GM19455 (cell line): ENCODE data around the gene INPP5K.
"Not testable (repeated sequence)": the region's sequence is repeated elsewhere in the genome, so short reads cannot be mapped to it uniquely, and the experiment has no call there.

Experiments
- ATAC-seq: cut with Tn5 transposase; IDR thresholded peaks from one replicate; pipeline ENCODE4 v1.9.1; 2021; ENCODE audit not compliant: unreplicated experiment

INPP5K gene

GRCh38 chr17:1548032-1548431 is 31.6 kb upstream of the INPP5K start:
- no peak for ATAC-seq

DNA sequence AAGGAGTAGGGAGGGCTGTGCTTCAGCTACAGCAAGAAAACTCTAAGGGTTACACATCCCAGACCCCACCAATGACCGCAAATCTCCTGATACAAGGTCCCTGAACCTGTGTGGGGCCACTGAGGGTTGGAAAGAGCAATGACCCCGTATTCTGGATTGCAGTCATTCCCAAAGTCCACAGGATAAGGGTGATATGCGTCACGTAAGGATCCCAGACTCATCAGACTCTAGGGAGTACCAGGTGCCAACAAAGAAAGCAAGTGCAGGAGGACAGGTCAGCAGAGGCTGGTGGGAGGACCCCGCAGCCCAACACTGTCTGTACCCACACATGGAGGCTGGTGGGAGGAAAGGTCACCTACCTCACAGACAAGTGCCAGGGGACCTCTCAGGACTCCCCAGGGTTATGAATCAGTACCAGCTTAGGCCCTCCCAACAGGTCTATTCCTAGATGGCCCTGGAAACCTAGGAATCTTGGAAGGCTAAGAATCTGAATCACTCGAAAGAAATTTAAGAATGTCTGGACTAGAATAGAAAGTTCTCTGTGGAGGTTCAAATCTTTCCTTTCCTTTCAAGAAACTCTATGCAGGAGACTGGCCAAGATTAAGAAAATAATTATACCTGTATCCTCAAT is 30.0 kb upstream of the INPP5K start:
- no peak for ATAC-seq

- no peak for ATAC-seq
Observed at GRCh38 chr17:1545618-1546017, 29.2 kb upstream of the INPP5K start.

DNA sequence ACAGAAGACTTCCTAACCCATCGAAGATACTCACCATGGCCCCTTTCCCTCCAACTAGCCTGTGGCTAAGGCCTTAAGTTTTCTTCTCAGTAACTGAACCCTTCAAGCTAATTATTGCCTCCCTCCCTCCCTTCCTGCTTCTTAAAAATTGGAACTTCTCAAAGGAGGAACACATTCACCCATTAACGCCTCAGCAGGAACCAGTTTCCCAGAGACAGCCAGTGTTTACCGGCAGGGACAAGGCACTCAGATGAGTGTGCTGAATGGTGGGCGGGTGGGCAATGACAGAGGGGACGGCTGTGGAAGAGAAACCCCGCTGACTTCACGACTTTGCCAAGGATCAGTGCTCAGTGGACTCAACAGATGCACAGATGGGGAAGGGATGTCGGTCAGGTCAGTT is 25.9 kb upstream of the INPP5K start:
- no peak for ATAC-seq

DNA sequence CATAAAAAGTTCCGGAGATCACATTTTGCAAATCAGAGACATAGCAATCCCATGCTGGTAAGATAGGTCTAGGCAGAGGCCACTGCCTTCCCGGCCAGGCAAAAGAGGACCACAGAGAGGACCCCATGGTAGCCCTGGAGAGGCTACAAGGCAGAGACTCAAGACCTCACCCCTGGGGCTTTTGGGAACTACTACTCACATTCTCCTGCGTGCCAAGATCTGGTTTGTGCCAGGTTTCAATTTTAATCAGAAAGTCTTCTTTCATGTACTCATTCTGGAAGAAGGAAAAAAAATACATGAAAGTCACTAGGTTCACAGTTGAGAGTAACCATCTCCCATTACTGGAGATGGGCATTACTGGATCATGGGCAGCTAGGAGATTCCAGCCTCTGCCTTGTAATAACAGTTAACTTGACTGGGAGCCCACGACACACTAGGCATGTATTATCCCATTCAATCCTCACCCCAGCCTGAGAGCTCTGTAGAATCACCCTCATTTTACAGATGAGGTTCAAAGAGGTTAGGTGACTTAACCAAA is 25.0 kb upstream of the INPP5K start:
- no peak for ATAC-seq

GRCh38 chr17:1539811-1540210 is 23.4 kb upstream of the INPP5K start:
- no peak for ATAC-seq

DNA sequence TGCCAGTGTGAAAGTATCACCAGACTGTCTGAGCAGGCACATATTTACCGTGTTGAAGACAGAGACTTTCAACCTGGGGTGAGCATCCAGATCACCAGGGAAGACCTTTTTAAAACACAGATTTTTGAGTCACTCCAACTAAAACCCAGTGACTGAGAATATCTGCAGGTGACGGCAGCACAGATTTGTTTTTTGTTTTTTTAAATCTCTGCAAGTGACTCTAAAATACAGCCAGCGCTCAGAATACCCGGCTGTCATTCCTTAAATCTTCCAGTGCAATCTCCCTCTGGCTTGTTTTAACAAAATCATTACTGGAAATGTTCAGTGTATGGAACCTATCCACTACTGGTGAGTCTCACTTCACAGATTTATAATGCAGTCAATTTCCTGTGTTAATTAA is 19.3 kb upstream of the INPP5K start:
- no peak for ATAC-seq

DNA sequence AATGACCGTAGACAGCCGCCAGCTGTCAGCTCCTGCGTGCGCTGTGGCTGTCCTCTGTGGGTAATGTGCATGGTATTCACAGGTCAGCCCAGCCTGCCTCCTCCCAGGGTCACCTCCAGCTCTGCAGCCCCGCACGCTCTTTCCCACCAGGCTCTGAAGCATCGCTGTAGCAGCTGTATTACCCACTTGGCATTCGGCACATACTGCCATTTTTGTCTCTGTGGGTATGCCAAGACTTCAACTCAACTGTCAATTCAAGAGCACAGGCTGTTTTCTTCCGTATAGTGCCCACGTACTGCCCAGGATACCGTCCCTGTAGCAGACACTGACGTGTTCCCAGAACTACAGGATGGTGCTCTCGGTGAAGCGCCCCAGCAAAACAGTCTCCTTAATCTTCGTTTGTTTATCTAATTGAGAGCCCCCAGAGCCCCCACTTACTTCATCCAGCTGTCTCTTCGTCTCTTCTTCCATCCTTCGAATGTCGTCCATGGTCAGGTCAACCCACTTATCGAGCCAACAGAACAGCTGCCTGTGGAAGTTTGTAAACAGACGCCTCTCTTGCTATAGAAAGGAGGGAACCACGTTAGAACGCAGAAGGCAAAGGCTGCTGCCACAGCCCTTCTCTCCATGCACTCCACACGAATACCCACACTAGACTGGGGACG is 17.4 kb upstream of the INPP5K start:
- ATAC-seq = no peak

DNA sequence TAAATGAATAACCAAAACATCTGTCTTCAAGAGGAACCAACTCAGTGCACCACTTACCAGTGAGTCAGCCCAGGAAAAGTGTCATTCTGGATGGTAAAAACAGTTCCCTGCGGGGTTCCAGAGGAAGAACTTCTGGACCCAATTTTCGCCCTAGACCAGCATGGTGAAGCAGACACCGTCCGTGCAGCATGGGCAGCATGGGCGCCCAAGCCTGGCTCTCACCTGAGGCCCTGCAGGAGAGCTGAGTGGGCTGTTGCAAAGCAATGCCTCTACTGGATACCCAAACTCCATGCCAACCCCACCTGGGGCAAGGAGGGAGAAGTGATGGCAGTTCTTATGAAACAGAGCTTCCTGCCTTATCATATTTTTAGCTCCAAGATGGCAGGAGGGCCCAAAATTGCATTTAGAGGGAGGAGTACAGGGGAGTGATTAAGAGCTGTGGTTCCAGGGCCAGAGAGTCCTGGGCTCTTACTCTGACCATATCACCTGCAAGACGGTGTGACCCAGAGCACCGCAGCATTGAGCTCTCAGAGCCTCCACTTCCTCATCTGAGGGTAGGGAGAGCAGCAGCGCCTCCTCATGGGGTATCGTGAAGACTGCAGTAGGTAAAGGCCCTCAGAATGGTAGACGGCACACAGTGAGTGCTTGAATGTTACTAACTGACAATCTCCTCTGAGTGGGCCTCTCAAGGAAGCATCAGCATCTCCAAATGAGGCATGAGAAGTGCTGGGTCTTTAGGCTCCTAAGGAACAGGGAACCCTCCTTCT is 16.6 kb upstream of the INPP5K start:
- no peak for ATAC-seq

- ATAC-seq = no peak
Observed at GRCh38 chr17:1529863-1530262, 13.5 kb upstream of the INPP5K start.

GRCh38 chr17:1526876-1527275 is 10.5 kb upstream of the INPP5K start:
- ATAC-seq = not testable (repeated sequence)

DNA sequence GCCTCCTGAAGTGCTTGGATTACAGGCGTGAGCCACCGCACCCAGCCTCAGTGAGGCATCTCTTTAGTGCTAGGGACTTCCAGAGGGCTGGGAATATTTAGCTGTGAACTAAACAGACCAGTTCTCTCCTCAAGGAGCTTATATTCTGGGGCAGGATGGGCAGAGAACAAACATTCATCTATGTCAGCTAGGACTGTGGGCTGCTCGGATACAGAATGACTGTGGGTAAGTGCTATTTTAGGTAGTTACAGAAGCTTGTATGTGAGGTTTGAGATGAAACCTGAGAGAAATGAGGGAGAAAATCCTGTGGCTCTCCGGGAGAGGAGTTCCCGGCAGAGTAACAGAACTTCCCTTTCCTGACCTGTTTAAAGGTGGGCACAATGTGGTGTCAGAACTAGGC is 6.2 kb upstream of the INPP5K start:
- no peak for ATAC-seq

GRCh38 chr17:1521086-1521640 is 4.8 kb upstream of the INPP5K start:
- no peak for ATAC-seq

DNA sequence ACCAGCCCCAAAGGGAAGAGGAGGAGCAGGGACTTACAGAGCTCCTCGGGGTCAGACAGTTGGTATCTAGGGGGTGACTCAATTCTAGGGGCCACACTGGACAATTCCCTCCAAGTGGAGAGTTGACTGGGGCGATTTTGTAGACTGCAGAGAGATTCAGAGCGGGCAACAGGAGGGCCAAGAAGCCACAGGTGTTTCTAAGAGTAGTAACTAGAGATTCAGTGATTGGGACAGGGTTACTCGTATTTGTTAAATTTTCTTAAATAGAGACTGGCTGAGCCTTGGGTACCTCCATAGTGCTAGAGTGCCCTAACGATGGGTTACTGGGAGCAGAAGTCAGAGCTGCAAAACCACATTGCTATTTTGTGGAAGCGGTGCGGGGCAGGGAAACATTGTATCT is 3.3 kb upstream of the INPP5K start:
- ATAC-seq = no peak

DNA sequence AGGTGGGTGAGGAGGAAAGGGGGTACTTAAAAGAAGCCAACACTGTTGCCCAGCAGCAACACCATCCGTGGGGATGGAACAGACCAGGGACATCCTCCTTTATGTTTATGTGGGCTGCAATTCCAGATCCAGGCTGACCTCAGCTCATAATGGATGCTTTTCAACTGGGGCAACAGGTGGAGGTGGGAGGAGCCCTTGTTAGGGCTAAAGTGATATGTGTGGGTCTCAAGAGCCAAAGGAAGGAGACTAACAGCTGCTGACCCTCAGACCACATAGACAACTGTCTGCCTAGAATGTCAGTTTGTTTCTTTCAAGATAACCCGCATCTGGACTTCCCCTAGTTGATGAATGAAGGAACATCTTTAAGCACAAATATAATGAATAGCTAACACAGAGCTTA is 2.0 kb upstream of the INPP5K start:
- no peak for ATAC-seq

- ATAC-seq = no peak
Observed at GRCh38 chr17:1515640-1516387, 598 bp downstream of the INPP5K start.

GRCh38 chr17:1512351-1512750 is 4.1 kb downstream of the INPP5K start:
- no peak for ATAC-seq

DNA sequence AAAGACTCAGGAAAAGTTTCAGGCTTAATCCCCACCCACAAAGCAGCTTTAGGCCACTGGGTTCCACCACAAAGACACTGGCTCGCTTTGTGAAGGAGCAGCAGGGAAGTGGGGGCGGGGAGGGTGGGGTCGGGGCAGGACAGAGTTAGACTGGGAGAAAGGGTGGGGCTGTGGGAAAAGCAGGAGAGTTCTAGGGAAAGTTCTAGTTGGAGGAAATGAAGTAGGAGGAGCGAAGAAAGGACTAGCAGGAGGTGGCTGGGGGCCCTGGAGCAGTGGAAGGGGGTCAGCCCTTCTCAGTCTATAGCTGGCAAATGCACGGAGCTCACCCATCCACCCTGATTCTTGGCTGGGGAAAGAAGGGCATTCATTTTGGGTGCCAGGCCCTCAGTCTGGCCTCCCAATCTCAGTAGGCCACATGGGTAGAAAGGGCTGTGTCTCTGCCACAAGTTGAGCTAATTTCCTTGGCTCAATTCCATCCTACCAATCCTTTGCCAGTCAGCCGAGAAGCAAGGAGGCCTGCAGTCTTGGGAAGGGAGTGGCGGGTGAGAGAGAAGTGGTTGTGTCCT is 4.6 kb downstream of the INPP5K start:
- no peak for ATAC-seq

- ATAC-seq = no peak
Observed at GRCh38 chr17:1511290-1511689, 5.1 kb downstream of the INPP5K start.

DNA sequence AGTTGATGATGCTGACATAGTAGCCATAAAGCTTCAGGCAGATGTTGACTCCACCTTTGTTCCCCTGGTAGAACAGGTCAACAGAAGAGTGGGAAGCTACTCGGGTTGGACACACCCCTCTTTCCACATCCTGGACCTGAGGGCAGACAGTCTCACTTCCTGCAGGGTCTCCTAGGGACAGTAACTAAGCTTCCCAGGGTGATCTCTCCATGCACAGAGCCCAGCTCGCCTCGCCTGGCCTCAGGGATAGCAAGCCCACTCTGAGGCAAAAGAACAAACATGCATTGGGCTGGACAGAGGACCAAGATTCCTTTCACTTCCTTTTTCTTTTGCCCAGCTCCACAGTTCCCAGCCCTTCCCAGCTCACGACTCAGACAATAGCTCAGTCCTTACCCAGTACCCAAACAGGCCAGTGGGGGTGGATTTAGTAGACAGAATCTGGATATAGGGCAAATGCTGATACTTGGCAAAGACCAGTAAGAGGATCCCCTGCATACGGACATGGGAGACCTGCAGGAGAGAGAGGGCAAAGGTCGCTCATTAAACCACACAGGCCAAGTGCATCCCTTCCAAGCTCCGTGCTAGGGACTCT is 7.0 kb downstream of the INPP5K start:
- no peak for ATAC-seq
